Measurements from ENCODE around the gene IL18R1.

GRCh38 chr2:102313950-102314349, 41.6 kb upstream of the IL18R1 start:
- TF ChIP-seq CTCF (IDR thresholded peaks at IDR 0.05) (no peak), POLR2A (IDR thresholded peaks at IDR 0.05) (no peak)
